ENCODE data around the gene RAB11FIP3. TPM values are rescaled to one million over a fixed set of nuclear protein-coding genes. Genes with fewer than 3 reads are reported as not detected.

Gene RAB11FIP3
- total and polyA plus RNA-seq, 10 of the 15 experiments (the other 5 are each of a cell fraction or from before 2014, with no cell fraction given), result 1.2 to 27.3 (median 7.7) TPM

DNA sequence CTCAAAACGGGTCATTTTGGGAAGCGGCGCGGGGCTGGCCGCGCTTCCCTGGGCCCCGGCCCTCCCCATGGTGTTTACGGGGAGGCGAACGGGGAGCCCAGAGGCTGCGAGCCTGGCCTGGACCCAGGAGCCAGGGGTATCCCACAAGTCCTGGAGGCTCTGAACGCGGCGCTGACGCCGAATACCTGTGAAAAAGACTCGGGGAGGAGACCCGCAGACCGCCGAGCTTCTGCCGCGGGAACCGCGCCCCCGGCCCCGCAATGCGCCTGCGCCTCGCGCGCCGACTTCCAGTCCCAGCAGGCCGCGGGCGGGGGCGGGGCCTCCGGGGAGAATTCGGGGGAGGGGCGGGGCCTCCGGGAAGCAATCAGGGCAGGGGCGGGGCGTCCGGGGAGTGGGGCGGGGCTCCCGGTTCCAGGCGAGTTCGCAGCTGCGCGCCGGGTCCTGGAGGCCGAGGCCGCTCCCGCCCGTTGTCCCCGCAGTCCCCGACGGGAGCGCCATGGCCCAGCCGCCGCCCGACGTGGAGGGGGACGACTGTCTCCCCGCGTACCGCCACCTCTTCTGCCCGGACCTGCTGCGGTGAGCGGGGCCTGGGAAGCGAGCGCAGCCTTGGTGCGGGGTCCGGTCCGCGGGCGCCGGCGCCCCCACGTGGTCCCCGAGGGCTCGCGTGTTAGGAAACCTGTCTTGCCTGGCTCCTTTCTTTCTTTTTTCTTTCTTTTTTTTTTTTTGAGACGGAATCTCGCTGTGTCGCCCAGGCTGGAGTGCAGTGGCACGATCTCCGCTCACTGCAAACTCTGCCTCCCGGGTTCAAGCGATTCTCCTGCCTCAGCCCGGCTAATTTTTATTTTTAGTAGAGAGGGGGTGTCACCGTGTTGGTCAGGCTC, 23.7 kb upstream of the RAB11FIP3 start, which contains the start of gene DECR2 (continued):
- TF ChIP-seq, protein P1, sequence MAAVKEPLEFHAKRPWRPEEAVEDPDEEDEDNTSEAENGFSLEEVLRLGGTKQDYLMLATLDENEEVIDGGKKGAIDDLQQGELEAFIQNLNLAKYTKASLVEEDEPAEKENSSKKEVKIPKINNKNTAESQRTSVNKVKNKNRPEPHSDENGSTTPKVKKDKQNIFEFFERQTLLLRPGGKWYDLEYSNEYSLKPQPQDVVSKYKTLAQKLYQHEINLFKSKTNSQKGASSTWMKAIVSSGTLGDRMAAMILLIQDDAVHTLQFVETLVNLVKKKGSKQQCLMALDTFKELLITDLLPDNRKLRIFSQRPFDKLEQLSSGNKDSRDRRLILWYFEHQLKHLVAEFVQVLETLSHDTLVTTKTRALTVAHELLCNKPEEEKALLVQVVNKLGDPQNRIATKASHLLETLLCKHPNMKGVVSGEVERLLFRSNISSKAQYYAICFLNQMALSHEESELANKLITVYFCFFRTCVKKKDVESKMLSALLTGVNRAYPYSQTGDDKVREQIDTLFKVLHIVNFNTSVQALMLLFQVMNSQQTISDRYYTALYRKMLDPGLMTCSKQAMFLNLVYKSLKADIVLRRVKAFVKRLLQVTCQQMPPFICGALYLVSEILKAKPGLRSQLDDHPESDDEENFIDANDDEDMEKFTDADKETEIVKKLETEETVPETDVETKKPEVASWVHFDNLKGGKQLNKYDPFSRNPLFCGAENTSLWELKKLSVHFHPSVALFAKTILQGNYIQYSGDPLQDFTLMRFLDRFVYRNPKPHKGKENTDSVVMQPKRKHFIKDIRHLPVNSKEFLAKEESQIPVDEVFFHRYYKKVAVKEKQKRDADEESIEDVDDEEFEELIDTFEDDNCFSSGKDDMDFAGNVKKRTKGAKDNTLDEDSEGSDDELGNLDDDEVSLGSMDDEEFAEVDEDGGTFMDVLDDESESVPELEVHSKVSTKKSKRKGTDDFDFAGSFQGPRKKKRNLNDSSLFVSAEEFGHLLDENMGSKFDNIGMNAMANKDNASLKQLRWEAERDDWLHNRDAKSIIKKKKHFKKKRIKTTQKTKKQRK (IDR thresholded peaks at IDR 0.05; ENCODE audit: low read depth, low read length), result no peak
- TF ChIP-seq TCF7 (IDR thresholded peaks at IDR 0.05; ENCODE audit: borderline replicate concordance), result no peak
- TF ChIP-seq GABPA (IDR thresholded peaks at IDR 0.05; ENCODE audit: low read depth), result no peak
- no peak for TF ChIP-seq MEF2A (IDR thresholded peaks at IDR 0.05; ENCODE audit: insufficient read depth, low read depth, low read length)
- peak; percentile 53; the same call in 1 of the 3 replicates for TF ChIP-seq POU2F2 (IDR thresholded peaks at IDR 0.05; ENCODE audit: borderline replicate concordance, low read depth, low read length)
- peak; percentile 23; the same call in 1 of the 2 replicates for TF ChIP-seq SMC3 (IDR thresholded peaks at IDR 0.05; ENCODE audit: borderline replicate concordance, low read length)
- no peak for TF ChIP-seq MYB (IDR thresholded peaks at IDR 0.05; ENCODE audit: borderline replicate concordance, low read depth, low read length)
- TF ChIP-seq, protein P2, sequence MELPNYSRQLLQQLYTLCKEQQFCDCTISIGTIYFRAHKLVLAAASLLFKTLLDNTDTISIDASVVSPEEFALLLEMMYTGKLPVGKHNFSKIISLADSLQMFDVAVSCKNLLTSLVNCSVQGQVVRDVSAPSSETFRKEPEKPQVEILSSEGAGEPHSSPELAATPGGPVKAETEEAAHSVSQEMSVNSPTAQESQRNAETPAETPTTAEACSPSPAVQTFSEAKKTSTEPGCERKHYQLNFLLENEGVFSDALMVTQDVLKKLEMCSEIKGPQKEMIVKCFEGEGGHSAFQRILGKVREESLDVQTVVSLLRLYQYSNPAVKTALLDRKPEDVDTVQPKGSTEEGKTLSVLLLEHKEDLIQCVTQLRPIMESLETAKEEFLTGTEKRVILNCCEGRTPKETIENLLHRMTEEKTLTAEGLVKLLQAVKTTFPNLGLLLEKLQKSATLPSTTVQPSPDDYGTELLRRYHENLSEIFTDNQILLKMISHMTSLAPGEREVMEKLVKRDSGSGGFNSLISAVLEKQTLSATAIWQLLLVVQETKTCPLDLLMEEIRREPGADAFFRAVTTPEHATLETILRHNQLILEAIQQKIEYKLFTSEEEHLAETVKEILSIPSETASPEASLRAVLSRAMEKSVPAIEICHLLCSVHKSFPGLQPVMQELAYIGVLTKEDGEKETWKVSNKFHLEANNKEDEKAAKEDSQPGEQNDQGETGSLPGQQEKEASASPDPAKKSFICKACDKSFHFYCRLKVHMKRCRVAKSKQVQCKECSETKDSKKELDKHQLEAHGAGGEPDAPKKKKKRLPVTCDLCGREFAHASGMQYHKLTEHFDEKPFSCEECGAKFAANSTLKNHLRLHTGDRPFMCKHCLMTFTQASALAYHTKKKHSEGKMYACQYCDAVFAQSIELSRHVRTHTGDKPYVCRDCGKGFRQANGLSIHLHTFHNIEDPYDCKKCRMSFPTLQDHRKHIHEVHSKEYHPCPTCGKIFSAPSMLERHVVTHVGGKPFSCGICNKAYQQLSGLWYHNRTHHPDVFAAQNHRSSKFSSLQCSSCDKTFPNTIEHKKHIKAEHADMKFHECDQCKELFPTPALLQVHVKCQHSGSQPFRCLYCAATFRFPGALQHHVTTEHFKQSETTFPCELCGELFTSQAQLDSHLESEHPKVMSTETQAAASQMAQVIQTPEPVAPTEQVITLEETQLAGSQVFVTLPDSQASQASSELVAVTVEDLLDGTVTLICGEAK (IDR thresholded peaks at IDR 0.05; ENCODE audit: borderline replicate concordance), result no peak
- TF ChIP-seq MXI1 (IDR thresholded peaks at IDR 0.05; ENCODE audit: low read depth, low read length), result no peak; the same call in 1 of the 2 replicates
- no peak for TF ChIP-seq CBX3 (IDR thresholded peaks at IDR 0.05; ENCODE audit: borderline replicate concordance, low read depth)
- TF ChIP-seq, protein P3, sequence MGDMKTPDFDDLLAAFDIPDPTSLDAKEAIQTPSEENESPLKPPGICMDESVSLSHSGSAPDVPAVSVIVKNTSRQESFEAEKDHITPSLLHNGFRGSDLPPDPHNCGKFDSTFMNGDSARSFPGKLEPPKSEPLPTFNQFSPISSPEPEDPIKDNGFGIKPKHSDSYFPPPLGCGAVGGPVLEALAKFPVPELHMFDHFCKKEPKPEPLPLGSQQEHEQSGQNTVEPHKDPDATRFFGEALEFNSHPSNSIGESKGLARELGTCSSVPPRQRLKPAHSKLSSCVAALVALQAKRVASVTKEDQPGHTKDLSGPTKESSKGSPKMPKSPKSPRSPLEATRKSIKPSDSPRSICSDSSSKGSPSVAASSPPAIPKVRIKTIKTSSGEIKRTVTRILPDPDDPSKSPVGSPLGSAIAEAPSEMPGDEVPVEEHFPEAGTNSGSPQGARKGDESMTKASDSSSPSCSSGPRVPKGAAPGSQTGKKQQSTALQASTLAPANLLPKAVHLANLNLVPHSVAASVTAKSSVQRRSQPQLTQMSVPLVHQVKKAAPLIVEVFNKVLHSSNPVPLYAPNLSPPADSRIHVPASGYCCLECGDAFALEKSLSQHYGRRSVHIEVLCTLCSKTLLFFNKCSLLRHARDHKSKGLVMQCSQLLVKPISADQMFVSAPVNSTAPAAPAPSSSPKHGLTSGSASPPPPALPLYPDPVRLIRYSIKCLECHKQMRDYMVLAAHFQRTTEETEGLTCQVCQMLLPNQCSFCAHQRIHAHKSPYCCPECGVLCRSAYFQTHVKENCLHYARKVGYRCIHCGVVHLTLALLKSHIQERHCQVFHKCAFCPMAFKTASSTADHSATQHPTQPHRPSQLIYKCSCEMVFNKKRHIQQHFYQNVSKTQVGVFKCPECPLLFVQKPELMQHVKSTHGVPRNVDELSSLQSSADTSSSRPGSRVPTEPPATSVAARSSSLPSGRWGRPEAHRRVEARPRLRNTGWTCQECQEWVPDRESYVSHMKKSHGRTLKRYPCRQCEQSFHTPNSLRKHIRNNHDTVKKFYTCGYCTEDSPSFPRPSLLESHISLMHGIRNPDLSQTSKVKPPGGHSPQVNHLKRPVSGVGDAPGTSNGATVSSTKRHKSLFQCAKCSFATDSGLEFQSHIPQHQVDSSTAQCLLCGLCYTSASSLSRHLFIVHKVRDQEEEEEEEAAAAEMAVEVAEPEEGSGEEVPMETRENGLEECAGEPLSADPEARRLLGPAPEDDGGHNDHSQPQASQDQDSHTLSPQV (IDR thresholded peaks at IDR 0.05), result no peak
- no peak for TF ChIP-seq SIN3A (IDR thresholded peaks at IDR 0.05; ENCODE audit: low read depth, low read length)
- TF ChIP-seq NR2C1 (IDR thresholded peaks at IDR 0.05), result no peak
- TF ChIP-seq RB1 (IDR thresholded peaks at IDR 0.05; ENCODE audit: borderline replicate concordance), result peak; percentile 92
- TF ChIP-seq, protein P4, sequence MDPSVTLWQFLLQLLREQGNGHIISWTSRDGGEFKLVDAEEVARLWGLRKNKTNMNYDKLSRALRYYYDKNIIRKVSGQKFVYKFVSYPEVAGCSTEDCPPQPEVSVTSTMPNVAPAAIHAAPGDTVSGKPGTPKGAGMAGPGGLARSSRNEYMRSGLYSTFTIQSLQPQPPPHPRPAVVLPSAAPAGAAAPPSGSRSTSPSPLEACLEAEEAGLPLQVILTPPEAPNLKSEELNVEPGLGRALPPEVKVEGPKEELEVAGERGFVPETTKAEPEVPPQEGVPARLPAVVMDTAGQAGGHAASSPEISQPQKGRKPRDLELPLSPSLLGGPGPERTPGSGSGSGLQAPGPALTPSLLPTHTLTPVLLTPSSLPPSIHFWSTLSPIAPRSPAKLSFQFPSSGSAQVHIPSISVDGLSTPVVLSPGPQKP (IDR thresholded peaks at IDR 0.05; ENCODE audit: low read depth, low read length), result no peak
